ENCODE results near the gene ICAM3.

ICAM3 gene

GRCh38 chr19:10286803-10287737 is 52.4 kb downstream of the ICAM3 start, which contains the start of gene ICAM4:
Gene ICAM4, plus strand, starts transcription at chr19:10286955. Its CDS starts 58 bp downstream, at chr19:10287013.
- H3K9me3 ChIP-seq (ENCODE audit: insufficient read depth, low read depth, low read length): no peaks in the 10 kb centered on the region
- H3K9me2 ChIP-seq (replicated peaks; ENCODE audit: low read depth, low read length): no peaks in the 10 kb centered on the region
- TF ChIP-seq EZH2phosphoT487 (IDR thresholded peaks at IDR 0.05; ENCODE audit: borderline replicate concordance): no peak
- TF ChIP-seq, protein P1, sequence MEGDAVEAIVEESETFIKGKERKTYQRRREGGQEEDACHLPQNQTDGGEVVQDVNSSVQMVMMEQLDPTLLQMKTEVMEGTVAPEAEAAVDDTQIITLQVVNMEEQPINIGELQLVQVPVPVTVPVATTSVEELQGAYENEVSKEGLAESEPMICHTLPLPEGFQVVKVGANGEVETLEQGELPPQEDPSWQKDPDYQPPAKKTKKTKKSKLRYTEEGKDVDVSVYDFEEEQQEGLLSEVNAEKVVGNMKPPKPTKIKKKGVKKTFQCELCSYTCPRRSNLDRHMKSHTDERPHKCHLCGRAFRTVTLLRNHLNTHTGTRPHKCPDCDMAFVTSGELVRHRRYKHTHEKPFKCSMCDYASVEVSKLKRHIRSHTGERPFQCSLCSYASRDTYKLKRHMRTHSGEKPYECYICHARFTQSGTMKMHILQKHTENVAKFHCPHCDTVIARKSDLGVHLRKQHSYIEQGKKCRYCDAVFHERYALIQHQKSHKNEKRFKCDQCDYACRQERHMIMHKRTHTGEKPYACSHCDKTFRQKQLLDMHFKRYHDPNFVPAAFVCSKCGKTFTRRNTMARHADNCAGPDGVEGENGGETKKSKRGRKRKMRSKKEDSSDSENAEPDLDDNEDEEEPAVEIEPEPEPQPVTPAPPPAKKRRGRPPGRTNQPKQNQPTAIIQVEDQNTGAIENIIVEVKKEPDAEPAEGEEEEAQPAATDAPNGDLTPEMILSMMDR (conservative IDR thresholded peaks at IDR 0.05; ENCODE audit: low read length): no peak
- H3K27me3 ChIP-seq (ENCODE audit: insufficient read depth, low read length, poor library complexity, severe bottlenecking): no peaks in the 10 kb centered on the region
- H3K4me1 ChIP-seq (ENCODE audit: insufficient read depth, low read length, poor library complexity, severe bottlenecking): peaks cover 29% of the 10 kb centered on the region
- H2AFZ ChIP-seq (ENCODE audit: low read length): peak within 1 kb of the TSS; percentile 92
- no peaks in the 10 kb centered on the region for H3K79me2 ChIP-seq (ENCODE audit: insufficient read depth, low read length)
- no peaks in the 10 kb centered on the region for H3F3A ChIP-seq (ENCODE audit: low read depth)
- H3K9ac ChIP-seq (ENCODE audit: low read depth, low read length, poor library complexity, severe bottlenecking): peak within 1 kb of the TSS; percentile 59
- peak within 1 kb of the TSS; percentile 83 for H3K4me2 ChIP-seq (ENCODE audit: low read depth, low read length, poor library complexity, severe bottlenecking)
- H3K4me3 ChIP-seq (ENCODE audit: low read length, poor library complexity, severe bottlenecking): peak within 1 kb of the TSS; percentile 71
- H4K20me1 ChIP-seq (ENCODE audit: insufficient read depth, low read length, poor library complexity, severe bottlenecking): no peaks in the 10 kb centered on the region
- H3K36me3 ChIP-seq (ENCODE audit: insufficient read depth, low read length): peaks cover 17% of the 10 kb centered on the region; the same call in 1 of the 2 replicates

GRCh38 chr19:10285393-10285792 is 54.0 kb downstream of the ICAM3 start:
- Histone ChIP-seq H3F3A (ENCODE audit: low read depth) (no peaks in the 10 kb centered on the region), H3K4me3 (ENCODE audit: low read length, poor library complexity, severe bottlenecking) (no peak overlapping the region), H3K9ac (ENCODE audit: low read depth, low read length, poor library complexity, severe bottlenecking) (no peak overlapping the region), H4K20me1 (ENCODE audit: insufficient read depth, low read length, poor library complexity, severe bottlenecking) (no peaks in the 10 kb centered on the region), H3K9me2 (replicated peaks; ENCODE audit: low read depth, low read length) (no peaks in the 10 kb centered on the region), H2AFZ (ENCODE audit: low read length) (no peak overlapping the region), H3K79me2 (ENCODE audit: insufficient read depth, low read length) (no peaks in the 10 kb centered on the region), H3K4me2 (ENCODE audit: low read depth, low read length, poor library complexity, severe bottlenecking) (no peak overlapping the region), H3K9me3 (ENCODE audit: insufficient read depth, low read depth, low read length) (no peaks in the 10 kb centered on the region), H3K36me3 (ENCODE audit: insufficient read depth, low read length) (peaks cover 17% of the 10 kb centered on the region; the same call in 1 of the 2 replicates), H3K4me1 (ENCODE audit: insufficient read depth, low read length, poor library complexity, severe bottlenecking) (peaks cover 30% of the 10 kb centered on the region), H3K27me3 (ENCODE audit: insufficient read depth, low read length, poor library complexity, severe bottlenecking) (no peaks in the 10 kb centered on the region)
- no peak for TF ChIP-seq EZH2phosphoT487 (IDR thresholded peaks at IDR 0.05; ENCODE audit: borderline replicate concordance)
- TF ChIP-seq, protein P1 (conservative IDR thresholded peaks at IDR 0.05; ENCODE audit: low read length): no peak

GRCh38 chr19:10284960-10285278 is 54.5 kb downstream of the ICAM3 start:
- peaks cover 2% of the 10 kb centered on the region for H4K20me1 ChIP-seq (ENCODE audit: insufficient read depth, low read length, poor library complexity, severe bottlenecking)
- no peak overlapping the region for H3K4me2 ChIP-seq (ENCODE audit: low read depth, low read length, poor library complexity, severe bottlenecking)
- H3F3A ChIP-seq (ENCODE audit: low read depth): no peaks in the 10 kb centered on the region
- no peaks in the 10 kb centered on the region for H3K9me2 ChIP-seq (replicated peaks; ENCODE audit: low read depth, low read length)
- no peak overlapping the region for H3K9ac ChIP-seq (ENCODE audit: low read depth, low read length, poor library complexity, severe bottlenecking)
- no peak for TF ChIP-seq EZH2phosphoT487 (IDR thresholded peaks at IDR 0.05; ENCODE audit: borderline replicate concordance)
- TF ChIP-seq, protein P1 (conservative IDR thresholded peaks at IDR 0.05; ENCODE audit: low read length): no peak
- no peaks in the 10 kb centered on the region for H3K27me3 ChIP-seq (ENCODE audit: insufficient read depth, low read length, poor library complexity, severe bottlenecking)
- no peaks in the 10 kb centered on the region for H3K79me2 ChIP-seq (ENCODE audit: insufficient read depth, low read length)
- no peak overlapping the region for H2AFZ ChIP-seq (ENCODE audit: low read length)
- peaks cover 17% of the 10 kb centered on the region; the same call in 1 of the 2 replicates for H3K36me3 ChIP-seq (ENCODE audit: insufficient read depth, low read length)
- peaks cover 33% of the 10 kb centered on the region for H3K4me1 ChIP-seq (ENCODE audit: insufficient read depth, low read length, poor library complexity, severe bottlenecking)
- no peaks in the 10 kb centered on the region for H3K9me3 ChIP-seq (ENCODE audit: insufficient read depth, low read depth, low read length)
- no peak overlapping the region for H3K4me3 ChIP-seq (ENCODE audit: low read length, poor library complexity, severe bottlenecking)

Measured in Loucy (cell line).